NT2/D1 (cell line): ENCODE results near the gene PARP16.

Experiments
- YY1 ChIP-seq: IDR thresholded peaks from 2 replicates; pipeline ENCODE4 v1.6.1; 2011; ENCODE audit not compliant: insufficient read length, insufficient read depth
- ZNF274 ChIP-seq: IDR thresholded peaks from 2 replicates; pipeline ENCODE4 v1.6.1; 2011; ENCODE audit warnings: mild to moderate bottlenecking, low read depth, low read length

DNA sequence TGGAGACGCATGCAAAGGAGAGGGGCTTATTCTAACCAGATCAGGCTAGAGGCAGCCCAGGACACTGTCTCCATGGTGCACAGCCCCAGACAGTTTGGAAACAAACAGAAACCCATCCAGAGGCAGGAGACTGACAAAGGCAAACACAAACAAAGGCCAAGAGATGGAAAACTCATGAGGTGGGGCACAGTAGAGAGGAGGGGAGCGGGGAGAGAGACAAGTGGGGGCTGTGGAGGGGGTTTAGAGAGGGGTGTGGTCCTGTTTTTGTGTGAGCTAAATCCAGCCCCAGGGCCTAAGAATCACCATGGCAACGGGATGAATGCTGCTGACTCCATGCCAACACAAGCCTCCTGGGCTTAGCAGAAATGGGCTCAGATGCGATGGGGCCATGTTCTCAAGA is 32.3 kb downstream of the PARP16 start:
- no peak for TF ChIP-seq ZNF274
- no peak for TF ChIP-seq YY1
